Right lobe of liver (tissue), 4 donors: ENCODE measurements around the gene P2RY2.

Experiments
- POLR2A ChIP-seq: fragments of 450-650 bp; IDR thresholded peaks from one replicate; pipeline ENCODE4 v1.6.1; 2017; ENCODE audit warnings: antibody characterized with exemption, mild to moderate bottlenecking
- TF ChIP-seq, protein P1 (sequence below), 4 donors: fragments of 200-600 bp in 3 of 4; fragments of 450-650 bp in 1 of 4; IDR thresholded peaks; one replicate each; pipeline versions ENCODE4 v1.5.1 to v1.8.0; 2016 to 2022; ENCODE audit warnings: antibody characterized with exemption in 4 of 4, mild to moderate bottlenecking in 2 of 4
- donor health status: DM: no; HTN: no; CAD: no.
- donor health status: DM: no; HTN: no; CAD: no.
- donor health status: DM: no; HTN: yes; CAD: no.

DNA sequence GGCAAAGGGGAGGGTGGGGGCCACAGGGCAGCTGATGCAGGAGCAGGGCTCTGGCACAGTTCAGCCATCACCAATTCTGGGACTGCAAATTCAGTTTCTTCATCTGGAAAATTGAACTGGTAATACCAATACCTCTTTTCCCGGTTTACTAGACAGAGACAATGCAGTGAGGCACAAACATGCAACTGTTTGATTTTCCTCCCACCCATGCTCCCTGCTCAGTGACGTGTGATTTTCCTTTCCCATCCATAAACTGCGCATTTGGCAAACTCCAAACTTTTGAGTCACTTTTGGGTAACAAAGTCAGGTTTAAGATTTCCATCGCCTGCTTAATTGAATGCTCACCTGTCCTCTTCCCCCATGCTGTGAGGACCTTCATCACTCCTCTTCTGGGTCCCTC lies 23.2 kb downstream of the P2RY2 start:
- TF ChIP-seq POLR2A, result no peak
- TF ChIP-seq, protein P1, sequence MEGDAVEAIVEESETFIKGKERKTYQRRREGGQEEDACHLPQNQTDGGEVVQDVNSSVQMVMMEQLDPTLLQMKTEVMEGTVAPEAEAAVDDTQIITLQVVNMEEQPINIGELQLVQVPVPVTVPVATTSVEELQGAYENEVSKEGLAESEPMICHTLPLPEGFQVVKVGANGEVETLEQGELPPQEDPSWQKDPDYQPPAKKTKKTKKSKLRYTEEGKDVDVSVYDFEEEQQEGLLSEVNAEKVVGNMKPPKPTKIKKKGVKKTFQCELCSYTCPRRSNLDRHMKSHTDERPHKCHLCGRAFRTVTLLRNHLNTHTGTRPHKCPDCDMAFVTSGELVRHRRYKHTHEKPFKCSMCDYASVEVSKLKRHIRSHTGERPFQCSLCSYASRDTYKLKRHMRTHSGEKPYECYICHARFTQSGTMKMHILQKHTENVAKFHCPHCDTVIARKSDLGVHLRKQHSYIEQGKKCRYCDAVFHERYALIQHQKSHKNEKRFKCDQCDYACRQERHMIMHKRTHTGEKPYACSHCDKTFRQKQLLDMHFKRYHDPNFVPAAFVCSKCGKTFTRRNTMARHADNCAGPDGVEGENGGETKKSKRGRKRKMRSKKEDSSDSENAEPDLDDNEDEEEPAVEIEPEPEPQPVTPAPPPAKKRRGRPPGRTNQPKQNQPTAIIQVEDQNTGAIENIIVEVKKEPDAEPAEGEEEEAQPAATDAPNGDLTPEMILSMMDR (IDR thresholded peaks at IDR 0.05), result no peak
